ENCODE data around the gene CNTF.

CNTF gene

GRCh38 chr11:58647866-58648265 is 25.4 kb downstream of the CNTF start:
- no peak for DNase-seq

GRCh38 chr11:58649623-58650022 is 27.2 kb downstream of the CNTF start:
- no peak for DNase-seq

DNA sequence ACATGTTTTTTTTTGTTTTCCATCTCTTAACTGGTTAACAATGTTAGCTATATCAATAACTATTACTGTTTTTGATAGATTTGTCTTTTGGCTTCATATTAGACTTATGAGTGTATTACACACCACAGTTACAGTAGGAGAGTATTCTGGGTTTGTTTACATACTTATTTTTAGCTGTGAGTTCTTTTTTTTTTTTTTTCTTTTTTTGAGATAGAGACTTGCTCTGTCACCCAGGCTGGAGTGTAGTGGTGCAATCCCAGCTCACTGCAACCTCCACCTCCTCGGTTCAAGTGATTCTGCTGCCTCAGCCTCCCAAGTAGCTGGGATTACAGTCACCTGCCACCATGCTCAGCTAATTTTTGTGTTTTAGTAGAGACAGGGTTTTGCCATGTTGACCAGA is 28.0 kb downstream of the CNTF start:
- DNase-seq: no peak

- DNase-seq: no peak
Measured at GRCh38 chr11:58652726-58653280, 30.3 kb downstream of the CNTF start.

DNA sequence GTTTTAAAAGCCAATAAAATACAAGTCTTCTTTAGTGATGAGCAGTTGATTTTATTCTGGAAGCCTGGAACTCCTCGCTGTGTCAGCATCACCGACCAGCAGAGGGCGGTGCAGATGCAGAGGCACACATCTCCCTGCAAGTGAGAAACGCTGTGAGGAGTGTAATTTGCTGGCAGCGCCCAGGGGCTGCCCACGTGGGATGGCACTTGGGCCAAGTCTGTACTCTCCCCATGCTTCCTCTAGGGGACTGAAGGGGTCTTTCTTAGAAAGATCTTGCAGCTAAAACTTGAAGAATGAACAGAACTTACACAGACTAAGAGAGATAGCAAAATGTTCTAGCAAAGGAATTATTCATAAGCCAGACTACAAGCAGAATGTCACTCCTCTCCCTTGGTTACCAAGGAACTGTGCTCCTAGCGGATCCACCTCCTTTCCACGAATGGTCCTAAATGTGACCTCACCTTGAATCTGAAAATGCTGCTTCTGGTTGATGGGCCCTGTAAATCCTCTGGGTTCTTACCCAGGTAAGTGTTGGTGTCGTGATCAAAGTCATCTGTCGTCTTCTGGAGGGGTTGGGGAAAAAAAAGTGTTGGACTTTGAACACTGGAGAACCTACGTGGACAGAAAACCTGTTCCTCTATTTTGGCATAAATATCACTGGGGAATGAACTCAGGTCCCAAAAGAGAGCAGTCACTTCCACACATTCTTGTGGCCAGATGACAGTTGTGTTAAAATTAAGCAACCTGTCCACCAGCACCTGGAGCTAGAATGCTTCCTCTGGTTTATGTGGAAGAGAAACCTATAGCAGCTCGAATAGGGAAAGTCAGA is 31.8 kb downstream of the CNTF start:
- peak; percentile 66 for DNase-seq

DNA sequence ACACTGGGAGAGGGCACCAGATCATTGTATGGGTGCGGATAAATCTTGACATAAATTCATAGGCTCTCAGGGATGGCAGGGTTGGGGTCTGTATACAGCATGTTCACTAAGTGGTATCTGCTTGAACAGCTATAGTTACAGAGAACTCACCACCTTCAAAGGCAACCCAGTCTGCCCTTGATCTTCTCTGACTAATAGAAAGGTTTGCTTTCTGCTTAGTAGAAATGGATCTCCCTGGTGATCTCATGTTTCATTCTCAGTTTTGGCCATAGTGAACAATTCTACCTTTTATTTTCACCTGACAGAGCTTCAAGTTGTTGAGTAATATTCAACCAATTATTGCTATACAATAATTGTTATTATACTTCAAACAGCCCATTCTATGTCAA is 32.4 kb downstream of the CNTF start:
- DNase-seq: no peak

- DNase-seq: no peak
Measured at GRCh38 chr11:58656348-58656747, 33.9 kb downstream of the CNTF start.

GRCh38 chr11:58658623-58659022 is 36.2 kb downstream of the CNTF start:
- DNase-seq: no peak

- no peak for DNase-seq
Measured at GRCh38 chr11:58659404-58659803, 36.9 kb downstream of the CNTF start.

- no peak for DNase-seq
Measured at GRCh38 chr11:58659910-58660570, 37.6 kb downstream of the CNTF start.

DNA sequence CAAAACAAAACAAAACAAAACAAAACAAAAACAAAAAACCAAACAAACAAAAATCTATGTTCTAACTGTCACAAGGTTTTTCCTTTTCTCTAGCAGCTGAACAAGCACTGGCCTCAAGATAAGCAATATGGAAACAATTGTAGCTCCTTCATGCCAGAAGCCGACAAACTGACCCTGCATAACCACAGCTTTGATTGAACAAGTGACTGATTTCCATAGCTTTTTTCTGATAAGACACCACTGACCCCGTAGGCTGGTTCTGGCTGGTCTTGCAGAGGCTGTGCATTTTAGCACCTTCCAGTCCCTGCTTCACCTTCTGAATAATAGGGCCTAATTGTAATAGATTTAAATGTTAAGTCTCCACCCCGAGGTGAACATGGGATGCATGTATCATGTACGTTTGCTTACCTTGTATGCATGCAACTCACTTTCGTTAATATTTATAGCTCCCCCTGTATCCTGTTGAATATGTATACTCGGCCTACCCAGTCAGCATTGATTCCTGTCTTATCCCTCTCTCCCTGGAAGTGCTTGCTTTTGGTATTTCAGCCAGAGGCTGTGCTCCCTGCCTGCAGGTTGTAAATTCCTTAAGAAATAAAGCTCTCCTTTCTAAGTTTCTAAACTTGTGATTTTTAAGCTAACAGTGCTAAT is 49.6 kb downstream of the CNTF start:
- DNase-seq: no peak

- DNase-seq: no peak
Measured at GRCh38 chr11:58674609-58675008, 52.1 kb downstream of the CNTF start.

All from NCI-H446 treated with DMSO at 0.1 percent for 48 hours (cell line).